Vagina (tissue), 2 donors: ENCODE data around the gene IMP4.

Source experiments
- CTCF ChIP-seq, 3 experiments: fragments of 450-650 bp in 2 of 3; fragments of 200-600 bp in 1 of 3; sonication (generic) in 1 of 3; IDR thresholded peaks; one replicate each; pipeline ENCODE4 v1.5.1; 2017 to 2019; ENCODE audit warnings: antibody characterized with exemption in 3 of 3, mild to moderate bottlenecking in 2 of 3, moderate library complexity in 2 of 3
- POLR2A ChIP-seq, 2 donors: fragments of 450-650 bp; IDR thresholded peaks; one replicate each; pipeline ENCODE4 v1.6.1; 2017; ENCODE audit warnings: antibody characterized with exemption in 2 of 2, mild to moderate bottlenecking in 2 of 2, moderate library complexity in 2 of 2

GRCh38 chr2:130352237-130352636 is 9.5 kb downstream of the IMP4 start:
- no peak for TF ChIP-seq POLR2A (IDR thresholded peaks at IDR 0.05)
- TF ChIP-seq CTCF (IDR thresholded peaks at IDR 0.05): no peak
